OCI-LY3 (cell line): Measurements from ENCODE around the gene UNC50.

Experiments
- H2AFZ ChIP-seq: fragments of 200-600, 300-600 bp; shearing (Covaris generic); 2 replicates; pipeline ENCODE4 v1.6.0; 2014; ENCODE audit warnings: antibody characterized with exemption, low read depth, low read length
- H3K27ac ChIP-seq: fragments of 200-600, 300-600 bp; sonication (generic); 2 replicates; pipeline ENCODE4 v1.5.1; 2014; ENCODE audit warnings: mild to moderate bottlenecking, low read length, moderate library complexity, mixed read lengths
- H3K27me3 ChIP-seq: fragments of 200-600, 300-600 bp; sonication (generic); 2 replicates; pipeline ENCODE4 v1.6.1; 2014; ENCODE audit warnings: low read depth, low read length, mixed read lengths
- H3K36me3 ChIP-seq: fragments of 200-600, 300-600 bp; sonication (generic); replicated peaks from 2 replicates; pipeline ENCODE3; 2014; ENCODE audit warnings: low read depth, low read length, mixed read lengths
- H3K4me1 ChIP-seq: fragments of 300-600, 200-600 bp; sonication (generic); 2 replicates; pipeline ENCODE4 v1.6.1; 2014; ENCODE audit warnings: low read length, mixed read lengths
- H3K4me2 ChIP-seq: fragments of 200-600, 300-600 bp; sonication (generic); 2 replicates; pipeline ENCODE4 v1.6.1; 2014; ENCODE audit warnings: low read length, mixed read lengths
- H3K4me3 ChIP-seq: fragments of 300-600, 200-600 bp; sonication (generic); 2 replicates; pipeline ENCODE4 v1.5.1; 2014; ENCODE audit warnings: antibody characterized with exemption, mild to moderate bottlenecking, low read length, moderate library complexity
- H3K79me2 ChIP-seq: fragments of 300-600, 200-600 bp; shearing (Covaris generic); 2 replicates; pipeline ENCODE4 v1.6.1; 2014; ENCODE audit warnings: mild to moderate bottlenecking, low read length, mixed read lengths
- H3K9ac ChIP-seq: fragments of 300-600, 200-600 bp; shearing (Covaris generic); 2 replicates; pipeline ENCODE4 v1.6.0; 2014; ENCODE audit warnings: mild to moderate bottlenecking, low read length, moderate library complexity
- H3K9me3 ChIP-seq: fragments of 200-600, 300-600 bp; shearing (Covaris generic); 2 replicates; pipeline ENCODE4 v1.6.1; 2014; ENCODE audit warnings: low read length, mixed read lengths; ENCODE audit not compliant: insufficient read depth
- H4K20me1 ChIP-seq: fragments of 200-600, 300-600 bp; sonication (generic); 2 replicates; pipeline ENCODE4 v1.6.1; 2016; ENCODE audit warnings: low read length, mixed read lengths; ENCODE audit not compliant: insufficient read depth
- CTCF ChIP-seq: fragments of 200-600, 300-600 bp; sonication (generic); IDR thresholded peaks from 2 replicates; pipeline ENCODE4 v1.5.1; 2014; ENCODE audit warnings: antibody characterized with exemption, low read length, low read depth
- EZH2phosphoT487 ChIP-seq: fragments of 200-600 bp; shearing (Covaris generic); IDR thresholded peaks from 2 replicates; pipeline ENCODE4 v1.6.1; 2018; ENCODE audit warnings: antibody characterized with exemption, mixed run types, low read depth

The UNC50 gene

GRCh38 chr2:98577313-98577712 is 31.1 kb upstream of the UNC50 start:
- H3K27me3 ChIP-seq, result no peaks in the 10 kb centered on the region
- no peak for TF ChIP-seq CTCF
- no peak for TF ChIP-seq EZH2phosphoT487
- peaks cover 5% of the 10 kb centered on the region; the same call in 1 of the 2 replicates for H3K4me1 ChIP-seq
- no peaks in the 10 kb centered on the region for H3K36me3 ChIP-seq
- H3K9me3 ChIP-seq, result no peaks in the 10 kb centered on the region
- no peak overlapping the region for H3K4me3 ChIP-seq
- no peak overlapping the region for H3K9ac ChIP-seq
- H3K4me2 ChIP-seq, result no peak overlapping the region
- no peaks in the 10 kb centered on the region for H4K20me1 ChIP-seq
- no peaks in the 10 kb centered on the region for H3K79me2 ChIP-seq
- no peak overlapping the region for H2AFZ ChIP-seq
- no peak overlapping the region for H3K27ac ChIP-seq

GRCh38 chr2:98578231-98578630 is 30.2 kb upstream of the UNC50 start:
- Histone ChIP-seq H3K4me3 (no peak overlapping the region), H3K79me2 (no peaks in the 10 kb centered on the region), H3K9me3 (no peaks in the 10 kb centered on the region), H3K9ac (no peak overlapping the region), H3K4me2 (no peak overlapping the region), H3K27ac (no peak overlapping the region), H3K36me3 (no peaks in the 10 kb centered on the region), H3K27me3 (no peaks in the 10 kb centered on the region), H3K4me1 (peaks cover 5% of the 10 kb centered on the region; the same call in 1 of the 2 replicates), H4K20me1 (no peaks in the 10 kb centered on the region), H2AFZ (no peak overlapping the region)
- TF ChIP-seq CTCF (no peak), EZH2phosphoT487 (no peak)

- Histone ChIP-seq H3K9me3 (no peaks in the 10 kb centered on the region), H4K20me1 (no peaks in the 10 kb centered on the region), H3K27ac (no peak overlapping the region), H3K27me3 (no peaks in the 10 kb centered on the region), H3K36me3 (no peaks in the 10 kb centered on the region), H3K9ac (no peak overlapping the region), H3K4me2 (no peak overlapping the region), H3K4me1 (peaks cover 5% of the 10 kb centered on the region; the same call in 1 of the 2 replicates), H3K79me2 (no peaks in the 10 kb centered on the region), H2AFZ (no peak overlapping the region), H3K4me3 (no peak overlapping the region)
- no peak for TF ChIP-seq CTCF
- no peak for TF ChIP-seq EZH2phosphoT487
Measured at GRCh38 chr2:98579926-98580325, 28.5 kb upstream of the UNC50 start.

DNA sequence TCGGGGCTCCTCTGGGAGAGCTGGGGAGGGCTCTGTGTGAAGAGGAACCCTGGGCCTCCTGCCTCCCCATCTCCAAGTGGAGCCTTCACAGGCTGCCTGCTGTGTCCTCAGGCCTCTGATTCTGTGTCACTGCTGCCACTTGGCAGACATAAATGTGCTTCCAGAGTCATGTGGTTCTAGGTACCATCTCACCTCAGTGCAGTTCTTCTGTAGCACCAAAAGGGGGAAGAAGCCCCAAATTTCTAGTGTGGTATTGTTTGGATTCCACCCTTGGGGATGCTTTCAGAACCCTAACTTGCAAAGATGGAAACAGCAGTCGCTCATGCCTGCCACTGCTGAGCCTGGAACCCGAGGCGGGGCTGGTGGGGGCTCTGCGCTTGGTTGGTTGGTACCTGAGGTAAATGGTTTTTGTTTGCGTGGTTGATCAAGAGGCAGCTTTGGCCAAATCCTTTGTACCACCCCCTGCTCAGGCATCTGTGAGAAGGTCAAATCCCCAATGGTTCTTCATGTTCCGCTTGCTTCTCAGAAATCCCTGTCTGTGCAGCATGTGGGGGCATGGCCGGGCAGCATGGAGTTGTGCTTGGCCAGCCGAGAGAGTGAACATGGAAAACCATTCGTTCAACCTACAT is 27.6 kb upstream of the UNC50 start:
- no peak for TF ChIP-seq EZH2phosphoT487
- no peak for TF ChIP-seq CTCF
- H4K20me1 ChIP-seq, result no peaks in the 10 kb centered on the region
- H3K27ac ChIP-seq, result no peak overlapping the region
- no peak overlapping the region for H3K4me3 ChIP-seq
- no peak overlapping the region for H3K4me2 ChIP-seq
- H3K9ac ChIP-seq, result no peak overlapping the region
- H3K79me2 ChIP-seq, result no peaks in the 10 kb centered on the region
- no peaks in the 10 kb centered on the region for H3K27me3 ChIP-seq
- no peaks in the 10 kb centered on the region for H3K36me3 ChIP-seq
- no peaks in the 10 kb centered on the region for H3K9me3 ChIP-seq
- no peak overlapping the region for H2AFZ ChIP-seq
- H3K4me1 ChIP-seq, result peaks cover 5% of the 10 kb centered on the region; the same call in 1 of the 2 replicates
